Upper lobe of right lung (tissue), 1 donor: Measurements from ENCODE around the gene CEP350. TPM values are rescaled to one million over a fixed set of nuclear protein-coding genes. Genes with fewer than 3 reads are reported as not detected.

Experiments
- ATAC-seq: fragments of 200-7000 bp; cut with Tn5 transposase; one replicate; pipeline ENCODE4 v1.9.1; 2020; ENCODE audit warnings: mild to moderate bottlenecking, moderate library complexity
- DNase-seq: peaks from one replicate; pipeline ENCODE4 v3.0.0-alpha.2; 2020
- H3K27ac ChIP-seq: fragments of 200-600 bp; one replicate; pipeline ENCODE4 v1.8.0; 2022
- H3K27me3 ChIP-seq: fragments of 200-600 bp; one replicate; pipeline ENCODE4 v1.8.0; 2022; ENCODE audit warnings: mild to moderate bottlenecking
- H3K36me3 ChIP-seq: fragments of 200-600 bp; one replicate; pipeline ENCODE4 v1.8.0; 2022
- H3K4me1 ChIP-seq: fragments of 200-600 bp; one replicate; pipeline ENCODE4 v1.8.0; 2022
- H3K4me3 ChIP-seq: fragments of 200-600 bp; one replicate; pipeline ENCODE4 v1.8.0; 2022; ENCODE audit warnings: mild to moderate bottlenecking
- H3K9me3 ChIP-seq: fragments of 200-600 bp; one replicate; pipeline ENCODE4 v1.8.0; 2022
- intact Hi-C: fragments of 100-400 bp; cut with DNase I; formaldehyde crosslinking; loops from one replicate; pipeline ENCODE4 v1.11.0; 2022
- total RNA-seq: library from RNA; stranded (reverse); fragmentation: NEBNext Ultra II Directional; extraction: Animal tissue kit (Norgen Biotek cat#: 25700); gene quantifications from one replicate; pipeline ENCODE4 v1.2.1, GENCODE V29; 2021
- TF ChIP-seq, protein P1 (sequence below): fragments of 200-600 bp; IDR thresholded peaks from one replicate; pipeline ENCODE4 v1.8.0; 2022; ENCODE audit warnings: antibody characterized with exemption
- donor health status: DM: no; HTN: yes; CAD: no; lungs with severe emphysema.

CEP350 gene
- total RNA-seq, 1 donor from 2014 or later = 51.2 TPM

DNA sequence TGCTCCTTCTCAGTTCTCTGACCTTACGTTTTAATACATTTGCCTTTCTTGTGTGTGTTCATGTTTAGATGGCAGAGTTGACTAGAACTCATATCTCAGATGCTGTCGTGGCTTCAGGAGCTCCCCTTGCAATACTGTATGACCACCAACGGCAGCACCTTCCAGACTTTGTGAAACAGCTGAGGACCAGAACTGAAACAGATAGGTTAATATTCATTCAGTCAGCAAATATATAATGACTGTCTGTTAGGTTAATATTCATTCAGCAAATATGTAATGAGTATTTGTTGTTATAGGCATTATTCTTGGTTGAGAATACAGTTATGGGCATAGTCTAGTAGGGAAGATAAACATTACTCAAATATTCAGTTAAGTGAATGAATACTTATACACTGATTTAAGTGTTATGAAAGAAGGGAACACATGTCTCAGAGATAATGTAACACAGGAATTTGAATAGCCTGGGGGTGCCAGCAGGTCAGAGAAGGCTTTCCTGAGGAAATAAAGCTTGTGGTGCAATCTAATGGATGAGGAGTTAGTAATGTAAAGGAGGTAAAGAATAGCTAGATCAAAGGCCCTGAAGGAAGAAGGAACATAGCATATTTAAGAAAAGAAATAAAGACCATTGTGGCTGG is 88.5 kb downstream of the CEP350 start:
- ATAC-seq (no peak), DNase-seq (no peak)
- Histone ChIP-seq H3K4me3 (no peak overlapping the region), H3K27ac (no peak overlapping the region), H3K4me1 (no peaks in the 10 kb centered on the region), H3K36me3 (peaks cover 74% of the 10 kb centered on the region), H3K27me3 (no peaks in the 10 kb centered on the region), H3K9me3 (no peaks in the 10 kb centered on the region)
- intact Hi-C loops = no loop called here
- TF ChIP-seq, protein P1, sequence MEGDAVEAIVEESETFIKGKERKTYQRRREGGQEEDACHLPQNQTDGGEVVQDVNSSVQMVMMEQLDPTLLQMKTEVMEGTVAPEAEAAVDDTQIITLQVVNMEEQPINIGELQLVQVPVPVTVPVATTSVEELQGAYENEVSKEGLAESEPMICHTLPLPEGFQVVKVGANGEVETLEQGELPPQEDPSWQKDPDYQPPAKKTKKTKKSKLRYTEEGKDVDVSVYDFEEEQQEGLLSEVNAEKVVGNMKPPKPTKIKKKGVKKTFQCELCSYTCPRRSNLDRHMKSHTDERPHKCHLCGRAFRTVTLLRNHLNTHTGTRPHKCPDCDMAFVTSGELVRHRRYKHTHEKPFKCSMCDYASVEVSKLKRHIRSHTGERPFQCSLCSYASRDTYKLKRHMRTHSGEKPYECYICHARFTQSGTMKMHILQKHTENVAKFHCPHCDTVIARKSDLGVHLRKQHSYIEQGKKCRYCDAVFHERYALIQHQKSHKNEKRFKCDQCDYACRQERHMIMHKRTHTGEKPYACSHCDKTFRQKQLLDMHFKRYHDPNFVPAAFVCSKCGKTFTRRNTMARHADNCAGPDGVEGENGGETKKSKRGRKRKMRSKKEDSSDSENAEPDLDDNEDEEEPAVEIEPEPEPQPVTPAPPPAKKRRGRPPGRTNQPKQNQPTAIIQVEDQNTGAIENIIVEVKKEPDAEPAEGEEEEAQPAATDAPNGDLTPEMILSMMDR = no peak

DNA sequence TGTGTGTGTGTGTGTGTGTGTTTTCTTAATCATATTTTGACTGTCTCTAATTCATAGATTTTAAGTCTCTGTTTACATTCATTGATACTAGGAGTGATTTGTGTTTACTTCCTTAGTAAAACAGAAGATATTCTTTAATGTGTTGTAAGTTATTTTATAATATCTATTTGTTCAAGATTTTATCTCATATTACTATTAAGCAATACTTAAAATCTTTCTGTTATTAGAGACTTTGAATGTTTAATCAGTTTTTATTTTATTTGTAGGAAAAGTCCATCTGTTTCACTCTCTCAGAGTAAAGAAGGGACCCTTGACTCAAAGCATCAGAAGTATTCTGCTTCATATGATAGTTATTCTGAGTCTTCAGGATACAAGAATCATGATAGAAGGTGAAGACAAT is 89.2 kb downstream of the CEP350 start:
- H3K4me1 ChIP-seq = no peaks in the 10 kb centered on the region
- H3K9me3 ChIP-seq = no peaks in the 10 kb centered on the region
- DNase-seq (no peak), ATAC-seq (no peak)
- peaks cover 74% of the 10 kb centered on the region for H3K36me3 ChIP-seq
- no peak overlapping the region for H3K27ac ChIP-seq
- no peak overlapping the region for H3K4me3 ChIP-seq
- intact Hi-C loops = no loop called here
- no peaks in the 10 kb centered on the region for H3K27me3 ChIP-seq
- TF ChIP-seq, protein P1 = no peak

DNA sequence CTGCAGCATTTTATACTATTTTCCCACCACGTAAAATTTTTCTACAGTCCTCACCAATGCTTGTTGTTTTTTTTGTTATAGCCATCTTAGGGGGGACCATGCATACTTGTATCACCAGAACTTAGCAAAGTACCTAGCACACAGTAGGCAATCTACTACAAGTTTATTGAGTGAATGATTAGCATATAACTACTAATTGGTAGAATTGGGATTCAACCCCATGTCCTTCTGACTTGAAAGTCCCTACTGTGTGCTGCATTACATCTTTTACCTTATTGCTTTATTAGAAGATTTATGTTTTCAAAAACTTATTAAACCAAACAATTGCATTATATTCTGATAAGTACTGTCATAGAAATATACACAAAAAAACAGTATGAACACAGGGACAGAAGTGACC is 92.1 kb downstream of the CEP350 start:
- H3K36me3 ChIP-seq = peaks cover 91% of the 10 kb centered on the region
- no peak overlapping the region for H3K27ac ChIP-seq
- no peak overlapping the region for H3K4me3 ChIP-seq
- TF ChIP-seq, protein P1 = no peak
- H3K27me3 ChIP-seq = no peaks in the 10 kb centered on the region
- intact Hi-C loops = no loop called here
- no peak for DNase-seq
- H3K9me3 ChIP-seq = no peaks in the 10 kb centered on the region
- H3K4me1 ChIP-seq = no peaks in the 10 kb centered on the region
- ATAC-seq = no peak

DNA sequence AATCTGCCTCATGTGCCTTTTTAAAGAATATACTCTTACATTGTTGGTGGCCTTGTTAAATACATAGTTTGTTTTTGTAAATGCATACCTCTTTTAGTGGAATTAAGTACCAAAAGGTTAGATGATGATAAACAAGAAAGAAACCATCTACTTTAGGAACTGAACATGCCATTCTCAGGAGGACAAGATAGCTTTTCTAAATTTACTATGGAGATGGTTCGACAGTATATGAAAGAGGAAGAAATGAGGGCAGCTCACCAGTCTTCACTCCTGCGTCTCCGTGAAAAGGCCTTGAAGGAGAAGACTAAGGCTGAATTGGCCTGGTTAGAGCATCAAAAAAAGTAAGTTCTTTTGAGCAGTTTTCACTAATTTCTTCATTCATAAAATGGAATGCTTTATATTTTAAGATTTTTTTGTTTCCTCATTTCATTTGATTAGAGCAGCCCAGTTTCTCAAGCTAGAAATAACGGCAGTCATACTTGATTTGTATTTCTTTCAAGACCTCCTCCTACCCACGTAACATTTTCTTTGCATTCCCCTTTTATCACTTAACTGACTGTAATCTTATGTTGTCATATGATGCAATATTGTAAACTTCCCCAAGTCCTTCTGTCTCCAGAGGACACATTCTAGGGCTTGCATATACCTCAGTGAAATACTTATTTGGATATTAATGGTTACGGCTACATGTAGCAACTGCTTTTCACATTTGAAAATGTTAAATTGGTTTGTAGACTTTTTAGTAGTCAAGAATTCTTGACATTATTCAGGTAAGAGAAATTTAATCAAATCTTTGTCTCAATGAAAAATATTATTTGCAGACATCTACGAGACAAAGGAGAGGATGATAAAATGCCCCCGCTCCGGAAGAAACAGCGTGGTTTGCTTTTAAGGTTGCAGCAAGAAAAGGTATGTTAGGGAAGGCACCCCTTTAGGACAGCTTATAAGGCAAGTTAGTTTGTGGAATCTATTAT is 99.3 kb downstream of the CEP350 start:
- Histone ChIP-seq H3K9me3 (no peaks in the 10 kb centered on the region), H3K36me3 (peaks cover 90% of the 10 kb centered on the region), H3K4me1 (no peaks in the 10 kb centered on the region), H3K4me3 (no peak overlapping the region), H3K27ac (no peak overlapping the region), H3K27me3 (no peaks in the 10 kb centered on the region)
- TF ChIP-seq, protein P1 = no peak
- intact Hi-C loops = no loop called here
- ATAC-seq = no peak
- no peak for DNase-seq

DNA sequence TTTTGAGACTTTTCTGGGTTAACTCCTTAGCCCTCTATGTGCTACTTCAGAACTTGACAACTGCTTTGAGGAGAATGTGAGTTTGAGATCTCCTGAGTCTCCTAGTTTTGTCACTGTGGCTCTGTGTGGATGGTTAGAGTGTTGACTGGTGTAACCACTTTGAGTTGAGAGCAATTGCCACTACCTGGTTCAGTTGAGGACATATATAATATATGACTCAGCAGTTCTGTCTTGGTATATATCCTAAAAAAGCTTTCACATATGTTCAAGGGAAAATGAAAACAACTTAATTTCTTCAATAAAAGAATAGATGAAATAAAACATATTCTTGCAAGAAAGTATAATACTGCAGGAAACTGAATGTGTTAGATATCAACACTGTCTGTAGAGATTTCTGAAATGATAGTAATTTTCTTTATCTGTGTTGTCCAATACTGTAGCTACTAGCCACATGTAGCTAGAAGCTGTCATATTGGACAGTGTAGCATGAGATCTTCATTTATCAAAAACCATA is 103.3 kb downstream of the CEP350 start:
- no peaks in the 10 kb centered on the region for H3K9me3 ChIP-seq
- DNase-seq = no peak
- TF ChIP-seq, protein P1 = no peak
- H3K36me3 ChIP-seq = peaks cover 82% of the 10 kb centered on the region
- H3K27me3 ChIP-seq = no peaks in the 10 kb centered on the region
- no peaks in the 10 kb centered on the region for H3K4me1 ChIP-seq
- intact Hi-C loops = no loop called here
- no peak for ATAC-seq
- no peak overlapping the region for H3K27ac ChIP-seq
- H3K4me3 ChIP-seq = no peak overlapping the region
